HTERT RPE-1 (cell line): ENCODE results near the gene CPNE2.
"Not testable (repeated sequence)": the region's sequence is repeated elsewhere in the genome, so short reads cannot be mapped to it uniquely, and the experiment has no call there.

Experiments used
- in situ Hi-C: fragments of 300-500 bp; cut with MboI; formaldehyde crosslinking; loops from 4 replicates; pipeline ENCODE4 v1.14.3; 2020; ENCODE audit warnings: low sequenced_read_pairs

Gene CPNE2

DNA sequence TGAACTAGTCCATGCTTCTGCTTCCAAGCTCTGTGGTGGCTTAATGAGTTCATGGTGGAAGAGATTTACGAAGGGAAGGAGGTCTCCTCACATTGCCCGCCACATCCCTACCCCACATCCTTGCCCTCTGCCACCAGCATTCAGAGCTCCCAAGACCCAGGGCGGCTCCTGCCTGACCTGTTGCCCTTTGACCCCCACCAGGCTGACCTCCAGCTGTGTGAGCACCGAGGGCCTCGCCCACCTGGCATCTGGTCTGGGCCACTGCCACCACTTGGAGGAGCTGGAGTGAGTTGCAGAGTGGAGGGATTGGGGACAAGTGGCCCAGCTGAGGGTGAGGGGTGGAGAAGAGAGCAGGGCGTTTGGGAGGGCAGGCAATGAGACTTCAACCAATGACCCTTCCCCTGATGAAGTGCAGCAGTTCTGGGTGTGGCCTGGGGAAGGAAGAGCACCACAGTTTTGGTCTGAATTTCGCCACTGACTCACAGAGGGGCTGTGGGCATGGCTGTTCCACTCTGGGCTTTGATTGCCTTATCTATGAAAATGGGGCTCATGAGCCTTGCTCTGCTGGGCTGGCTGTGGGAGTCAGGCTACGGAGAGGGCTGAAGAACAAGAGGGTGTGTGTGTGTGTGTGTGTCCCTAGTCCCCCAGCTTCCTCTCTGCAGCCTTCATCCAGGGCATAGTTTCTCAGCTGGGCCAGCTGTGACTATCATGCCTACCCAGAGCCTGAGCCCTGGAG is 22.6 kb upstream of the CPNE2 start:
- in situ Hi-C loops = no loop called here

GRCh38 chr16:57070424-57070823 is 22.0 kb upstream of the CPNE2 start:
- in situ Hi-C loops = no loop called here

DNA sequence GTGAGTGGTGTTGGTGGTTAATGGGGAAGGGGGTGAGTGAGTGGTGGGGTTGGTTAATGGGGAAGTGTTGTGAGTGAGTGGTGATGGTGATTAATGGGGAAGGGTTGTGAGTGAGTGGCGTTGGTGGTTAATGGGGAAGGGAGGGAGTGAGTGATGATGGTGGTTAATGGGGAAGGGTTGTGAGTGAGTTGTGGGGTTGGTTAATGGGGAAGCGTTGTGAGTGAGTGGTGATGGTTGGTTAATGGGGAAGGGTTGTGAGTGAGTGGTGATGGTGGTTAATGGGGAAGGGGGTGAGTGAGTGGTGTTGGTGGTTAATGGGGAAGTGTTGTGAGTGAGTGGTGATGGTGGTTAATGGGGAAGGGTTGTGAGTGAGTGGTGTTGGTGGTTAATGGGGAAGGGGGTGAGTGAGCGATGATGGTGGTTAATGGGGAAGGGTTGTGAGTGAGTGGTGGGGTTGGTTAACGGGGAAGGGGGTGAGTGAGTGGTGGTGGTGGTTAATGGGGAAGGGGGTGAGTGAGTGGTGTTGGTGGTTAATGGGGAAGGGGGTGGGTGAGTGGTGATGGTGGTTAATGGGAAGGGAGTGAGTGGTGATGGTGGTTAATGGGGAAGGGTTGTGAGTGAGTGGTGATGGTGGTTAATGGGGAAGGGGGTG is 21.2 kb upstream of the CPNE2 start:
- in situ Hi-C loops = not testable (repeated sequence)

DNA sequence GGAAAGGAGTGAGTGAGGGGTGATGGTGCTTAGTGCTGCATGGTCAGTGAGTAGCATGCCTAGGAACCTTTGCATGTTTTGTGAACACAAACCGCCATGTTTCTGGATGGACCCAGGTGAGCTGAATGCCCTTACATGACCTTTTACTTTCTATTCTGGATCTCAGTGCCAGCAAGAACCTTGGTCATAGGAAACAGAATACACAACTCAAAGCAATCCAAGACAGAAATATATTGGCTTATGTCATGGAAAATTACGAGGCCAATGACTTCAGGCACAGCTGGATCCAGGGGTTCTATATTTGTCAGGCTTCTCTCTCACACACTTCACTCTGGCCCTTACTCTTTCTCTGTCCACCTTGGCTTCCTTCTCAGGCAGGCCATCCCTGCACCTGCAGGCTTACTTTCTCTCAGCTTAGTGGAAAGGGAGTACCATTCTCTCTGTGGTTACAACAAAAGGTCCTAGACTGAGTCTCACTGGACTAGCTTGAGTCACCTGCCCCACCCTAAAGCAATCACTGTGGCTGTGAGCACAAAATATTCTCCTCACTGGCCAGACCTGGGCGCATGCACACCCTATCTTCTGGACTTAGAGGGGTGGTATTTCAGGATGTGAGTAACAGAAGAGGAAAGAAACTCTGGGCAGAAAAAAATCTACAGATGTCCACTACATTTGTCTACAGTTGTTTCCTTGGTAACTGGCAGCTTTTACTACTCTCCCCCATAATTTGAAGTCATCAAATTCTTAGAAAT is 20.4 kb upstream of the CPNE2 start:
- in situ Hi-C loops = no loop called here

GRCh38 chr16:57072616-57073275 is 19.6 kb upstream of the CPNE2 start:
- in situ Hi-C loops = no loop called here

DNA sequence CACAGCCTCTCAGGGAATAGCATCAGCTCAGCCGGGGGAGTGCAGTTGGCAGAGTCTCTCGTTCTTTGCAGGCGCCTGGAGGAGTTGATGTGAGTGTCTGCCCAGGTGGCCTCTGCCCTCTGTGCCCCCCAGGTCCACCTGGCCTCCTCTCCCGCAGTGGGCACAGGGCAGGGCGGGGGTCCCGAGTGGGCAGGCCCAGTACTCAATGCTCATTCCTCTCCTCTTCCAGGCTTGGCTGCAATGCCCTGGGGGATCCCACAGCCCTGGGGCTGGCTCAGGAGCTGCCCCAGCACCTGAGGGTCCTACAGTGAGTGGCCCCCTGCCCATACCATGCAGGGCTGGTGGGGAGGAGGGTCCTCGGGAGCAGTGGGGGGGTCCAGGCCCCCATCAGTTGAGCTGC is 14.7 kb upstream of the CPNE2 start:
- in situ Hi-C loops = no loop called here

DNA sequence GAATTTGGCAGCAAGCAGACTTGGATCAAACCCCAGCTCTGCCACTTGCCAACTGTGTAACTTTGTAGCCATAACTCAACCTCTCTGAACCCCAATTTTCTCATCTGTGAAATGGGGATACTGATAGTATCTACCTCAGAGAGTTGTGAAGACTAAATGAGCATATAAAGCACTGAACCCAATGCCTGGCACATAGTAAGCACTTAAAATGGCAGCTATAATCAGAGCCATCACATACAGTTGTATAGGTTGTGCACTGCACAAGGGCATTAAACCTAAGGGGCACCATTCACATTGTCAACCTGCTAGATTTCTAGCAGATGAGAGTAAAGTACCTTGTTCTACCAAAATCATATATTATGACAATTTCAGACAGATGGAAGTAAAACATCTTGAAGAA is 10.6 kb upstream of the CPNE2 start:
- in situ Hi-C loops = no loop called here

DNA sequence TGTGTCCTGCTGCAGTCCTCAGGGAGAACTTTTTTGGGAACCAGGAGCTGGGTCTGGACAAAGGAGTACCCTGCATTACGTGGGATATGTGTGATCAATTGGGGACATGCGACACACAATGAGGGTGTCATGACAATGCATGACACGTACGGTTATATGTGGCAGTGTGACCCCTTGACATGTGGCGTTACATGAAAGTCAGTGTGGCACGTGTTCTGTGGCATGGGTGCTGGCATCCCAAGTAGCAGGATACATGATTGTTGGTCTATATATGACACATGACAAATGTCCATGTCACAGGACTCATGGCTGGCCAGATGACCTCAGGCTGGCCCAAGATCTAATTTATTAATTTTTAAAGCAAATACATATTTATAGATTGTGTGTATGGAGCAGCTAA is 9.7 kb upstream of the CPNE2 start:
- in situ Hi-C loops = no loop called here

DNA sequence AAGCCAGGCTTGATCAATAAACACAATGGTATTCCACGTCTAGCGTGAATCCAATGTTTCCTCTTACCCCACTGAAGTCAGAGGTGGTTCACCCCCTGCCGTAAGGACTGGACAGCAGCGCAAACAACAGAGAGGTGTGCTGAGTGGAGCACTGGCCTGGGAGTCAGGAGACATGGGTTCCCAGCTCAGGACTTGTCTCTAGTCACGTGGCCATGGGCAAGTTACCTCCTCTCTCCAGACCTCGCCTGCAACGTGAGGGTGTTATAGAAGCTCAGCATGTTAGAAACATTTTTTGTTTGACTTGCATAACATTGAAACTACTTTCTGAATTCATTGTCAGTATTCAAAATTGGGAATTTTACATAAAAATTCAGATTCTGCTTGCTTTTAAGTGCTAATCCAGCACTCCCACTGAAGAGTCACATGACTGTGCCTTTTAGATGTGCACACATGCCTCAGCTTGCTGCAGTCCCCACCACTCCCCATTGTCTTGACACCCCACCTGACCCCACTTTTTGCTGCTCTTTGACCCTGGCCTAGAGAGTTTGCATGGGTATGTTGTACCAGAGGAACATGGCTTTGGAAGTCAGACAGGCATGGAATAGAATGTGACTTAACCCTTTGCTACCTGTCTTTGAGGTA is 8.8 kb upstream of the CPNE2 start:
- in situ Hi-C loops = no loop called here

- in situ Hi-C loops = no loop called here
Measured at GRCh38 chr16:57084257-57084770, 8.1 kb upstream of the CPNE2 start.

GRCh38 chr16:57084996-57085395 is 7.4 kb upstream of the CPNE2 start:
- in situ Hi-C loops = no loop called here

GRCh38 chr16:57087003-57087402 is 5.4 kb upstream of the CPNE2 start:
- in situ Hi-C loops = no loop called here

GRCh38 chr16:57089406-57089805 is 3.0 kb upstream of the CPNE2 start:
- in situ Hi-C loops = no loop called here

GRCh38 chr16:57091200-57091974 is 996 bp upstream of the CPNE2 start:
- in situ Hi-C loops = no loop called here

DNA sequence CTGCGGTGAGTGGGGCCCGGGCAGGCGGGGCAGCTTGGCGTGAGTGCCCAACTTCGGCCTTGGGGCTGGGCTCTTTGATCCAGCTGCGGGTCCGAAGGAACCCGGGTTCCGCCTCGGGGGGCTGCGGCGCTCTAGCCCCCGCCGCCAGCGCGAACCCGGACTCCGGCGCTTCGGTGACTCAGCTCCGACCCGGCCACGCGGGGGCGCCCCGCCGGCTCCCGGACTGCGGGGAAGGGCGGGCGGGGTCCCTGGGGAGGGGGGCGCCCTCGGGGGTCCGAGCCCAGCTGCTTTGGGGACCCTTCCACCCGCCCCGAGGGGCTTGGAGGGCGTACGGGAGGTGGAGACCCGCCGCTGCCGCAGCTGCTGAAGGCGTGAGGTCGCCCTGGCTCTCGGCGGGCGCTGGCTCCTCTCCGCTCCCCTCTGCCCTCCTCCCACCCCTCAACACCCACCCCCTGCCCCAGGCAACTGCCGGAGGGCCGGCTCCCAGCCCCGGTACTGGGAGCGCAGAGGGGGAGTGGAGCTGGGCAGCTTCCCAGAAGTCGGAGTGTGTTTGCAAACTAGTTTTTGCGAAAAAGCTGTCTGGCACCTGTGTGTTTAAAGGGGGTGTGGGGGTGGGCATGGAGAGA is 516 bp downstream of the CPNE2 start:
- in situ Hi-C loops = no loop called here

DNA sequence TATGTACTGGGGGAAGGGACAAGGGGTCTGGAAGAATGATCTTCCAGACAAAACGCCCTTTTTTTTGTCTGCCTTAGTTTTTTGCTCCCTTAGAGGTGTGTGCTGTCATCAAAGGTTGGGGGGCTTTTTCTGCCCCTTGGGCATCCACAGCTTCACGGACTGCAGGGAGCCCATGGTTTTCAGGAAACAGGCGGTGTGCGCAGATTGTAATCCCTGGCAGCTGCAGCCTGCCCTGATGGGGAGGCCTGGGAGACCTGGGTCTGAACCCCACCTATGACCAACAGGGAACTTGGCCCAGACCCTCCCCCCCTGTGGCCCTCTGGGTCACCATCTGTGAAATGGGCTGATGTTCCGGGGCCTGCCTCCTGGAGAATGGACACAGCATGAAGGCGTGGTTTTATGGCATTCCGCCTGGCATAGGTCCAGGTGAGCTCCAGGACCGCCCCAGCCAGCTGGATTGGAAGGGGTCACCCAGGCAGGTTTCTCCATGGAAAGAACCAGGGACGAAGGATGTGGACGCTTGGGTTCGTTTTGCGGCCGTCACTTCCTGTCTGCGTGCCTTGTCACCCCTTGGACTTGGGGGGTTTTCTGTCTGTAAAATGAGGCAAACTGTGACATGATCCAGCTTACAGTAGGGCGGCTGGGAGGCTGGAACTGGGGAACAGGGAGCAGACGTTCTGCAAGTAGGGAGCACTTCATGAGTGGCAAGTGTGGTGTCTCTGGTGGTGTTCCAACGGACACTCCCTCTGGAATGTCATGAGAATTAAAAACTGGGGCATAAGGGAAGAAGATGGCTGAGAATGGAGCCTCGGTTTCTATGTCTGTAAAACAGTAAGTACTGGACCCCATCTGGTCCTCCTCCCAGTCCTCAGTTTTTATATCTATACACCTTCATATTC is 1.5 kb downstream of the CPNE2 start:
- in situ Hi-C loops = no loop called here

DNA sequence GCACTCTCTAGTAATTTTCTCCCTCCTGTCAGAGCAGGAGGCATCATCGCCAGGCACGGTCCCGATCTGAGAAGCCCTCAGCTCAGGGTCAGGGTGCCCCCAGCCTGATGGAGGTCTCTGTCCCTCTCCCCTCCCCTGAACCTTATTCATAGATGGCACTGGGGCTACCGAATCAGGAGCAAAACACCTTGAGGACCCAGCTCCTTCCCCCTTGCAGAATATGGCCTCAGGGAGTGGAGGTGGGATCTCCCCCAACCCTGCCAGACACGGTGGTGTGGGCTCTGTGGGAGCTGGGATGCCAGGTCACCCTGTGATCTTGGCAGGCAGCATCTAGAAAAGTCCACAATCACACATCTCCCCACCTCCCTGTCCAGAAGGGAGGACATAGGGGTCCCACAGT is 2.5 kb downstream of the CPNE2 start:
- in situ Hi-C loops = no loop called here

- in situ Hi-C loops = no loop called here
Measured at GRCh38 chr16:57096192-57096591, 3.8 kb downstream of the CPNE2 start.

DNA sequence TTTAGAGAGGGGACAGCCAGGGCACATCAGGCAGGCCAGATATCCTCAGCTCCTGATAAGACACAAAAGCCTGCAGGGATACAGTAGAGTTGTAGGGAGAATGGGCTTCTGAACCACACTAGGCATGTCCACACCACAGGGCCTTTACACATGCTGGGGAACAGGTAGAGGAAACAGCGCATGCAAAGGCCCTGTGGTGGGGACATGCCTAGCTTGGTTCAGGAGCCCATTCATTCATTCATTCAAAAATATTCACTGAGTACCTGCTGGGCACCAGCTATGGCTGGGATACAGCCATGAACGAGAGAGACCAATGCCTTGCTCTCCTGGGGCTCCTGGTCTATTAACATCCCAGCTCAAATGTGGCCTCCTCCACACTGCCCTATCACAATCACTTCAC is 4.4 kb downstream of the CPNE2 start:
- in situ Hi-C loops = no loop called here
